BLaER1 (cell line): ENCODE results near the gene ADAM23.
A peak's percentile ranks its signal among the peaks of the same experiment; 100 is the strongest.

Experiments
- H3K27ac ChIP-seq: shearing (Covaris generic); formaldehyde crosslinking; 2 replicates; pipeline ENCODE4 v1.8.1; 2022
- H3K27me3 ChIP-seq: shearing (Covaris generic); formaldehyde crosslinking; 2 replicates; pipeline ENCODE4 v1.8.1; 2022
- H3K36me3 ChIP-seq: shearing (Covaris generic); formaldehyde crosslinking; 2 replicates; pipeline ENCODE4 v1.8.1; 2022
- H3K4me1 ChIP-seq: shearing (Covaris generic); formaldehyde crosslinking; 2 replicates; pipeline ENCODE4 v1.8.1; 2022
- H3K4me2 ChIP-seq: shearing (Covaris generic); formaldehyde crosslinking; 2 replicates; pipeline ENCODE4 v1.8.1; 2022
- H3K4me3 ChIP-seq: shearing (Covaris generic); formaldehyde crosslinking; 2 replicates; pipeline ENCODE4 v1.8.1; 2022
- H3K9ac ChIP-seq: shearing (Covaris generic); formaldehyde crosslinking; 2 replicates; pipeline ENCODE4 v1.8.1; 2022
- H3K9me3 ChIP-seq: shearing (Covaris generic); formaldehyde crosslinking; 2 replicates; pipeline ENCODE4 v1.8.1; 2022
- H4K20me1 ChIP-seq: shearing (Covaris generic); formaldehyde crosslinking; 2 replicates; pipeline ENCODE4 v1.8.1; 2022
- Cebpa-rat ChIP-seq: shearing (Covaris generic); IDR thresholded peaks from 2 replicates; pipeline ENCODE4 v1.8.1; 2022

ADAM23 gene

GRCh38 chr2:206488053-206488452, 44.7 kb downstream of the ADAM23 start:
- H3K27me3 ChIP-seq: no peaks in the 10 kb centered on the region
- H3K4me3 ChIP-seq: no peak overlapping the region
- H3K9me3 ChIP-seq: peaks cover 10% of the 10 kb centered on the region; the same call in 1 of the 2 replicates
- no peak overlapping the region for H3K4me2 ChIP-seq
- H4K20me1 ChIP-seq: no peaks in the 10 kb centered on the region
- TF ChIP-seq Cebpa-rat: no peak
- H3K9ac ChIP-seq: no peak overlapping the region
- H3K27ac ChIP-seq: no peak overlapping the region
- H3K4me1 ChIP-seq: no peaks in the 10 kb centered on the region
- no peaks in the 10 kb centered on the region for H3K36me3 ChIP-seq

GRCh38 chr2:206488623-206489022, 45.3 kb downstream of the ADAM23 start:
- no peaks in the 10 kb centered on the region for H3K36me3 ChIP-seq
- no peaks in the 10 kb centered on the region for H3K27me3 ChIP-seq
- no peak overlapping the region for H3K4me2 ChIP-seq
- no peak overlapping the region for H3K9ac ChIP-seq
- no peak overlapping the region for H3K4me3 ChIP-seq
- no peaks in the 10 kb centered on the region for H4K20me1 ChIP-seq
- no peak overlapping the region for H3K27ac ChIP-seq
- no peaks in the 10 kb centered on the region for H3K4me1 ChIP-seq
- TF ChIP-seq Cebpa-rat: no peak
- peaks cover 10% of the 10 kb centered on the region; the same call in 1 of the 2 replicates for H3K9me3 ChIP-seq

GRCh38 chr2:206494061-206494460, 50.7 kb downstream of the ADAM23 start:
- no peaks in the 10 kb centered on the region for H3K9me3 ChIP-seq
- no peaks in the 10 kb centered on the region for H4K20me1 ChIP-seq
- H3K36me3 ChIP-seq: no peaks in the 10 kb centered on the region
- TF ChIP-seq Cebpa-rat: no peak
- no peaks in the 10 kb centered on the region for H3K4me1 ChIP-seq
- no peak overlapping the region for H3K4me2 ChIP-seq
- no peak overlapping the region for H3K9ac ChIP-seq
- no peaks in the 10 kb centered on the region for H3K27me3 ChIP-seq
- no peak overlapping the region for H3K4me3 ChIP-seq
- H3K27ac ChIP-seq: no peak overlapping the region

GRCh38 chr2:206502729-206503128, 59.4 kb downstream of the ADAM23 start:
- Histone ChIP-seq H3K4me1 (peaks cover 10% of the 10 kb centered on the region), H3K4me3 (no peak overlapping the region)
- TF ChIP-seq Cebpa-rat: no peak

GRCh38 chr2:206511283-206511682, 68.0 kb downstream of the ADAM23 start:
- TF ChIP-seq Cebpa-rat: no peak
- Histone ChIP-seq H3K4me1 (peaks cover 26% of the 10 kb centered on the region), H4K20me1 (no peaks in the 10 kb centered on the region), H3K9ac (no peak overlapping the region), H3K4me3 (no peak overlapping the region), H3K27ac (no peak overlapping the region), H3K4me2 (peak overlapping the region; percentile 36), H3K27me3 (no peaks in the 10 kb centered on the region), H3K9me3 (no peaks in the 10 kb centered on the region; the same call in 1 of the 2 replicates), H3K36me3 (no peaks in the 10 kb centered on the region)

More at GRCh38 chr2:206502729-206503128, 59.4 kb downstream of the ADAM23 start:
- Histone ChIP-seq H4K20me1 (no peaks in the 10 kb centered on the region), H3K27me3 (no peaks in the 10 kb centered on the region), H3K9me3 (no peaks in the 10 kb centered on the region; the same call in 1 of the 2 replicates), H3K27ac (no peak overlapping the region), H3K36me3 (no peaks in the 10 kb centered on the region), H3K9ac (no peak overlapping the region), H3K4me2 (no peak overlapping the region)

GRCh38 chr2:206512999-206513398, 69.7 kb downstream of the ADAM23 start:
- TF ChIP-seq Cebpa-rat: no peak
- Histone ChIP-seq H3K27ac (no peak overlapping the region), H3K4me3 (no peak overlapping the region), H3K9ac (no peak overlapping the region), H3K4me1 (peaks cover 16% of the 10 kb centered on the region), H3K27me3 (no peaks in the 10 kb centered on the region), H3K36me3 (no peaks in the 10 kb centered on the region), H3K9me3 (no peaks in the 10 kb centered on the region), H4K20me1 (no peaks in the 10 kb centered on the region), H3K4me2 (no peak overlapping the region)

- no peaks in the 10 kb centered on the region for H4K20me1 ChIP-seq
- no peak overlapping the region for H3K27ac ChIP-seq
- H3K4me3 ChIP-seq: no peak overlapping the region
- no peak overlapping the region for H3K4me2 ChIP-seq
- no peak overlapping the region for H3K9ac ChIP-seq
- H3K9me3 ChIP-seq: no peaks in the 10 kb centered on the region
- H3K36me3 ChIP-seq: no peaks in the 10 kb centered on the region
- TF ChIP-seq Cebpa-rat: no peak
- H3K27me3 ChIP-seq: no peaks in the 10 kb centered on the region
- peaks cover 19% of the 10 kb centered on the region for H3K4me1 ChIP-seq
Measured at GRCh38 chr2:206515580-206515979, 72.2 kb downstream of the ADAM23 start.

- no peaks in the 10 kb centered on the region for H3K9me3 ChIP-seq
Measured at GRCh38 chr2:206518997-206519396, 75.7 kb downstream of the ADAM23 start.

GRCh38 chr2:206520450-206520849, 77.1 kb downstream of the ADAM23 start:
- Histone ChIP-seq H3K27ac (no peak overlapping the region), H3K4me1 (peaks cover 6% of the 10 kb centered on the region), H4K20me1 (no peaks in the 10 kb centered on the region), H3K9ac (no peak overlapping the region), H3K9me3 (no peaks in the 10 kb centered on the region), H3K4me3 (no peak overlapping the region), H3K27me3 (no peaks in the 10 kb centered on the region), H3K36me3 (no peaks in the 10 kb centered on the region), H3K4me2 (no peak overlapping the region)
- no peak for TF ChIP-seq Cebpa-rat

More at GRCh38 chr2:206518997-206519396, 75.7 kb downstream of the ADAM23 start:
- Histone ChIP-seq H3K4me3 (no peak overlapping the region), H3K4me2 (no peak overlapping the region), H3K27me3 (no peaks in the 10 kb centered on the region), H3K36me3 (no peaks in the 10 kb centered on the region), H4K20me1 (no peaks in the 10 kb centered on the region), H3K27ac (no peak overlapping the region), H3K9ac (no peak overlapping the region), H3K4me1 (peaks cover 6% of the 10 kb centered on the region)
- TF ChIP-seq Cebpa-rat: no peak

GRCh38 chr2:206521115-206521514, 77.8 kb downstream of the ADAM23 start:
- Histone ChIP-seq H3K4me1 (peaks cover 6% of the 10 kb centered on the region), H3K9ac (no peak overlapping the region), H4K20me1 (no peaks in the 10 kb centered on the region), H3K27me3 (no peaks in the 10 kb centered on the region), H3K4me2 (no peak overlapping the region), H3K27ac (no peak overlapping the region), H3K4me3 (no peak overlapping the region), H3K9me3 (no peaks in the 10 kb centered on the region), H3K36me3 (no peaks in the 10 kb centered on the region)
- TF ChIP-seq Cebpa-rat: no peak

- Histone ChIP-seq H3K9me3 (no peaks in the 10 kb centered on the region), H4K20me1 (no peaks in the 10 kb centered on the region), H3K27me3 (no peaks in the 10 kb centered on the region), H3K4me3 (no peak overlapping the region), H3K4me1 (peaks cover 6% of the 10 kb centered on the region), H3K27ac (no peak overlapping the region), H3K4me2 (no peak overlapping the region), H3K36me3 (no peaks in the 10 kb centered on the region), H3K9ac (no peak overlapping the region)
- no peak for TF ChIP-seq Cebpa-rat
Measured at GRCh38 chr2:206521612-206522011, 78.3 kb downstream of the ADAM23 start.
